Epithelial cell of alveolus of lung (primary cell): Measurements from ENCODE around the gene RERE. TPM values are rescaled to one million over a fixed set of nuclear protein-coding genes. Genes with fewer than 3 reads are reported as not detected.

Source experiments
- total RNA-seq: library from RNA; depleted of rRNA; stranded (reverse); fragments of >200 nt; gene quantifications from 2 replicates; pipeline ENCODE4 v1.2.1, GENCODE V29; 2015

The RERE gene
- 22.8 and 47.6 TPM in 2 replicates for total RNA-seq

DNA sequence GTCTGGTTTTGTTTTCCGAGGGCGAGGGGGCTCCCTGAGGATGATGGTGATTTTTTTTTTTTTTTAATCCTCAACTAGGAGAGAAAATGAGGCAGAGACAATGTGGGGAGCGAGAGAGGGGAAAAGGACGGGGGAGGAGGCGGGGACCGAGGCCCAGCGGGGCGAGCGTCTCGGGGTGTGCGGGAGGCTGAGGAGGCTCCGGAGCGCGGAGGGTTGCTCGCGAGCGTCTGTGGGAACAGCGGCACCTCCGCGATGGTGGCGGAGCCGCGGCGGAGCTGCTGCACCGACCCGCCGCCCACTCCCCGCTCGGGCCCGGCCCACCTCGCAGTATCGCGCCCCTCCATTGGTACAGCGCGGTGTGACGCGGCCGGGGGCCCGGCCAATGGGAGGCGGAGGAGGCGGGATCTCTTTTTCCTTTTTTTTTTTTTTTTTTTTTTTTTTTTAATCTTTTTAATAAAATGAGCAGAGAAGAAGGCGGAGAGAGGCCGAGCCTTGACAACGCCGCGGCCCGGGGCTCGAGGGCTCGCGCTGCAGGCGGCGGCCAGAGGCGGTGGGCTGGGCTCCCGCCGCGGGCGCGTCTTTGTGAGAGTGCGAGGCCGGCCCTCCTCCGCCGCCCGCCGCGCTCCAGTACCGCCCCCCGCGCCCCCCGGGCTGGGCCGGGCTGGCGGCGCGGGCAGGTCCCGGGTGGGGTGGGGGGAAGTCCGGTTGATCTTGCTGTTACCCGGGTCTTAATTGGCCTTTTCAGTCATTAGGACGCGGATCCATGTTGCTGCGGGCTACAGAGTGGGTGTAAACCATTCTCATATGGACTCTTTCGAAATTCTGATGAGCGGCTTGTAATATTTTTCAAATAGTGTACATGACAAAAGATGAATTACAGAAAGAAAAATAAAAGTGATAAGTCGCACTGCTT lies at the start of gene RERE:
Gene RERE, minus strand, starts transcription at position 229 of the 913 bp plus-strand sequence.

GRCh38 chr1:8317647-8318381 lies 499.6 kb downstream of the RERE start, which contains the start of gene SLC45A1:
Gene SLC45A1, plus strand, starts transcription at chr1:8318114. Its CDS starts 6,216 bp downstream, at chr1:8324330.

Other genes with a start within 250 kb of the RERE start
- gene ENO1, start 61.0 kb upstream of the RERE start, total RNA-seq = 1,439 and 2,475 TPM in 2 replicates
- not detected in 2 replicates for gene CA6, start 128.2 kb upstream of the RERE start, total RNA-seq
- gene SLC2A7, start 208.8 kb upstream of the RERE start, total RNA-seq = not detected in 2 replicates